ENCODE results near the gene LAPTM4A.

GRCh38 chr2:20023688-20024087 lies 27.7 kb downstream of the LAPTM4A start:
- TF ChIP-seq EP300 (IDR thresholded peaks at IDR 0.05) (no peak), POLR2A (IDR thresholded peaks at IDR 0.05) (no peak), CTCF (IDR thresholded peaks at IDR 0.05) (no peak)
